NT2/D1 (cell line): Measurements from ENCODE around the gene BFSP2.

ENCODE experiments used
- SUZ12 ChIP-seq: IDR thresholded peaks from 2 replicates; pipeline ENCODE4 v1.6.1; 2011; ENCODE audit not compliant: insufficient read length, insufficient read depth; ENCODE audit errors: extremely low read depth
- YY1 ChIP-seq: IDR thresholded peaks from 2 replicates; pipeline ENCODE4 v1.6.1; 2011; ENCODE audit not compliant: insufficient read length, insufficient read depth
- ZNF274 ChIP-seq: IDR thresholded peaks from 2 replicates; pipeline ENCODE4 v1.6.1; 2011; ENCODE audit warnings: mild to moderate bottlenecking, low read depth, low read length

DNA sequence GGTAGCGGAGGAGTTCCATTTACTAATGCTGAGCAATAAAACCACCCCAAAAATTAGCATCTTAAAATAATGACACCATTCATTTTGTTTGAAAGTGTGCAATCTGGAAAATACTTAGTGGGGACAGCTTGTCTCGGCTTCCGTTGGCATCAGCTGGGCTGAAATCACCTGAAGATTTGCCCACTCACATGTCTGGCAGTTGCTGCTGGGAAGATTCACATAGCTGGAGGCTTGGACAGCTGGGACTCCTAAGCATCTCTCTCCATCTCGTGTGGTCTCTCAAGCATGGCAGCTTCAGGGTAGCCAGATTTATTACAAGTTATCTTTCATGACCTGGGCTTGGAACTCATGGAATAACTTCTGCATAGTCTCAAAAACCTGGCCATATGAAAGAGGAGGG lies 38.4 kb upstream of the BFSP2 start:
- no peak for TF ChIP-seq SUZ12
- no peak for TF ChIP-seq YY1
- TF ChIP-seq ZNF274 = no peak
